Karpas-422 (cell line): ENCODE results near the gene MFRP. TPM values are rescaled to one million over a fixed set of nuclear protein-coding genes. Genes with fewer than 3 reads are reported as not detected.

Experiments
- DNase-seq: peaks from one replicate; pipeline ENCODE4 v3.0.0-alpha.2; 2015
- H2AFZ ChIP-seq: fragments of 200-600 bp; sonication (generic); 2 replicates; pipeline ENCODE4 v1.6.1; 2014; ENCODE audit warnings: antibody characterized with exemption, low read length, mixed read lengths
- H3K27ac ChIP-seq: fragments of 200-600 bp; sonication (generic); 2 replicates; pipeline ENCODE4 v1.5.1; 2014; ENCODE audit warnings: mild to moderate bottlenecking, low read length, moderate library complexity
- H3K27me3 ChIP-seq: fragments of 200-600 bp; sonication (generic); 2 replicates; pipeline ENCODE4 v1.6.1; 2014; ENCODE audit warnings: low read length, mixed read lengths
- H3K36me3 ChIP-seq: fragments of 200-600 bp; sonication (generic); 2 replicates; pipeline ENCODE4 v1.6.1; 2014; ENCODE audit warnings: low read length, mixed read lengths; ENCODE audit not compliant: insufficient read depth
- H3K4me1 ChIP-seq: fragments of 200-600 bp; sonication (generic); 2 replicates; pipeline ENCODE4 v1.6.1; 2014; ENCODE audit warnings: mild to moderate bottlenecking, low read length, mixed read lengths
- H3K4me2 ChIP-seq: fragments of 200-600 bp; sonication (generic); 2 replicates; pipeline ENCODE4 v1.6.1; 2014; ENCODE audit warnings: low read length, low read depth, mild to moderate bottlenecking; ENCODE audit not compliant: poor library complexity, severe bottlenecking
- H3K4me3 ChIP-seq: fragments of 200-600 bp; sonication (generic); 2 replicates; pipeline ENCODE4 v1.5.1; 2014; ENCODE audit warnings: mild to moderate bottlenecking, antibody characterized with exemption, low read length, mixed read lengths
- H3K79me2 ChIP-seq: fragments of 200-600 bp; sonication (generic); 2 replicates; pipeline ENCODE4 v1.6.1; 2014; ENCODE audit warnings: mild to moderate bottlenecking, low read length, mixed read lengths
- H3K9ac ChIP-seq: fragments of 200-600 bp; sonication (generic); 2 replicates; pipeline ENCODE4 v1.6.0; 2014; ENCODE audit warnings: low read length
- H3K9me2 ChIP-seq: fragments of 200-600 bp; sonication (generic), shearing (Covaris generic); replicated peaks from 2 replicates; pipeline ENCODE4 v1.6.0; 2014; ENCODE audit warnings: mild to moderate bottlenecking, low read length, moderate library complexity; ENCODE audit not compliant: insufficient read depth
- H3K9me3 ChIP-seq: fragments of 300-700, 200-600 bp; sonication (generic); 2 replicates; pipeline ENCODE4 v1.6.1; 2014; ENCODE audit warnings: low read length, mixed read lengths
- H4K20me1 ChIP-seq: fragments of 200-600 bp; sonication (generic); 2 replicates; pipeline ENCODE4 v1.6.1; 2014; ENCODE audit warnings: mild to moderate bottlenecking, antibody characterized with exemption, low read length, low read depth; ENCODE audit not compliant: insufficient read depth
- total RNA-seq: library from RNA; depleted of rRNA; stranded (reverse); fragments of >200 nt; shearing (Covaris generic); gene quantifications from 2 replicates; pipeline ENCODE4 v1.2.3, GENCODE V29; 2014; ENCODE audit warnings: low replicate concordance

Gene MFRP
- total RNA-seq, 1 experiment from 2014 or later, result not detected

GRCh38 chr11:119355091-119355843, 8.8 kb upstream of the MFRP start:
- Histone ChIP-seq H3K4me1 (peaks cover 75% of the 10 kb centered on the region), H3K4me2 (peak overlapping the region; percentile 79), H3K27me3 (no peaks in the 10 kb centered on the region), H3K36me3 (peaks cover 11% of the 10 kb centered on the region), H3K9me2 (no peaks in the 10 kb centered on the region), H3K9ac (peak overlapping the region; percentile 71), H3K27ac (peak overlapping the region; percentile 77), H2AFZ (no peak overlapping the region), H3K9me3 (no peaks in the 10 kb centered on the region), H4K20me1 (no peaks in the 10 kb centered on the region), H3K4me3 (peak overlapping the region; percentile 47; the same call in 1 of the 2 replicates), H3K79me2 (no peaks in the 10 kb centered on the region)
- DNase-seq, result no peak

- H4K20me1 ChIP-seq, result no peaks in the 10 kb centered on the region
Measured at GRCh38 chr11:119352857-119353260, 6.4 kb upstream of the MFRP start.

GRCh38 chr11:119351232-119351631, 4.7 kb upstream of the MFRP start:
- Histone ChIP-seq H3K4me1 (peaks cover 36% of the 10 kb centered on the region), H3K9ac (no peak overlapping the region), H3K27me3 (no peaks in the 10 kb centered on the region), H3K4me3 (no peak overlapping the region), H3K4me2 (no peak overlapping the region), H3K9me3 (no peaks in the 10 kb centered on the region), H4K20me1 (no peaks in the 10 kb centered on the region), H3K27ac (no peak overlapping the region), H3K79me2 (no peaks in the 10 kb centered on the region), H3K9me2 (no peaks in the 10 kb centered on the region), H3K36me3 (peaks cover 3% of the 10 kb centered on the region; the same call in 1 of the 2 replicates), H2AFZ (no peak overlapping the region)
- DNase-seq, result no peak

More at GRCh38 chr11:119352857-119353260, 6.4 kb upstream of the MFRP start:
- H3K79me2 ChIP-seq, result no peaks in the 10 kb centered on the region
- H3K4me1 ChIP-seq, result peaks cover 51% of the 10 kb centered on the region
- DNase-seq, result no peak
- H3K27me3 ChIP-seq, result no peaks in the 10 kb centered on the region
- H2AFZ ChIP-seq, result no peak overlapping the region
- H3K9me2 ChIP-seq, result no peaks in the 10 kb centered on the region
- H3K27ac ChIP-seq, result no peak overlapping the region
- peaks cover 3% of the 10 kb centered on the region; the same call in 1 of the 2 replicates for H3K36me3 ChIP-seq
- no peaks in the 10 kb centered on the region for H3K9me3 ChIP-seq
- no peak overlapping the region for H3K4me2 ChIP-seq
- no peak overlapping the region for H3K9ac ChIP-seq
- no peak overlapping the region for H3K4me3 ChIP-seq

GRCh38 chr11:119350302-119350701, 3.8 kb upstream of the MFRP start:
- H3K27me3 ChIP-seq, result no peaks in the 10 kb centered on the region
- H3K9me3 ChIP-seq, result no peaks in the 10 kb centered on the region
- H3K4me1 ChIP-seq, result peaks cover 27% of the 10 kb centered on the region
- no peak for DNase-seq
- H3K4me3 ChIP-seq, result no peak overlapping the region
- H3K79me2 ChIP-seq, result no peaks in the 10 kb centered on the region
- H4K20me1 ChIP-seq, result no peaks in the 10 kb centered on the region
- no peak overlapping the region for H3K27ac ChIP-seq
- H3K9me2 ChIP-seq, result no peaks in the 10 kb centered on the region
- H3K36me3 ChIP-seq, result peaks cover 1% of the 10 kb centered on the region; the same call in 1 of the 2 replicates
- H2AFZ ChIP-seq, result no peak overlapping the region
- H3K4me2 ChIP-seq, result no peak overlapping the region
- no peak overlapping the region for H3K9ac ChIP-seq

- H3K4me3 ChIP-seq, result no peak overlapping the region
- DNase-seq, result no peak
- no peaks in the 10 kb centered on the region for H3K36me3 ChIP-seq
- no peak overlapping the region for H3K4me2 ChIP-seq
- H4K20me1 ChIP-seq, result no peaks in the 10 kb centered on the region
- H3K27ac ChIP-seq, result no peak overlapping the region
- H3K9me2 ChIP-seq, result no peaks in the 10 kb centered on the region
- H3K27me3 ChIP-seq, result no peaks in the 10 kb centered on the region
- peaks cover 10% of the 10 kb centered on the region for H3K4me1 ChIP-seq
- H2AFZ ChIP-seq, result no peak overlapping the region
- H3K9me3 ChIP-seq, result no peaks in the 10 kb centered on the region
- H3K79me2 ChIP-seq, result no peaks in the 10 kb centered on the region
- H3K9ac ChIP-seq, result no peak overlapping the region
Measured at GRCh38 chr11:119347940-119348605, 1.6 kb upstream of the MFRP start.

- Histone ChIP-seq H3K9ac (no peak overlapping the region), H3K36me3 (no peaks in the 10 kb centered on the region), H3K27ac (no peak overlapping the region)
Measured at GRCh38 chr11:119347242-119347641, 737 bp upstream of the MFRP start.

GRCh38 chr11:119345685-119346084, 820 bp downstream of the MFRP start:
- no peaks in the 10 kb centered on the region for H3K79me2 ChIP-seq
- no peaks in the 10 kb centered on the region for H3K9me3 ChIP-seq
- H3K9ac ChIP-seq, result no peak overlapping the region
- H4K20me1 ChIP-seq, result no peaks in the 10 kb centered on the region
- no peaks in the 10 kb centered on the region for H3K4me1 ChIP-seq
- no peak for DNase-seq
- H3K4me2 ChIP-seq, result no peak overlapping the region
- no peaks in the 10 kb centered on the region for H3K27me3 ChIP-seq
- H2AFZ ChIP-seq, result no peak overlapping the region
- H3K4me3 ChIP-seq, result no peak overlapping the region
- no peaks in the 10 kb centered on the region for H3K9me2 ChIP-seq
- no peak overlapping the region for H3K27ac ChIP-seq
- H3K36me3 ChIP-seq, result no peaks in the 10 kb centered on the region

More at GRCh38 chr11:119347242-119347641, 737 bp upstream of the MFRP start:
- no peaks in the 10 kb centered on the region for H3K9me3 ChIP-seq
- no peak overlapping the region for H3K4me2 ChIP-seq
- no peaks in the 10 kb centered on the region for H3K9me2 ChIP-seq
- H4K20me1 ChIP-seq, result no peaks in the 10 kb centered on the region
- H3K4me1 ChIP-seq, result peaks cover 5% of the 10 kb centered on the region
- no peak for DNase-seq
- H3K27me3 ChIP-seq, result no peaks in the 10 kb centered on the region
- H2AFZ ChIP-seq, result no peak overlapping the region
- H3K79me2 ChIP-seq, result no peaks in the 10 kb centered on the region
- H3K4me3 ChIP-seq, result no peak overlapping the region

- H4K20me1 ChIP-seq, result no peaks in the 10 kb centered on the region
- DNase-seq, result no peak
- H3K27me3 ChIP-seq, result no peaks in the 10 kb centered on the region
Measured at GRCh38 chr11:119344291-119345010, 2.1 kb downstream of the MFRP start.

More at GRCh38 chr11:119344291-119345010, 2.1 kb downstream of the MFRP start:
- H3K27ac ChIP-seq, result no peak overlapping the region
- H3K9ac ChIP-seq, result no peak overlapping the region
- no peaks in the 10 kb centered on the region for H3K9me3 ChIP-seq
- no peak overlapping the region for H2AFZ ChIP-seq
- no peak overlapping the region for H3K4me2 ChIP-seq
- H3K79me2 ChIP-seq, result no peaks in the 10 kb centered on the region
- no peaks in the 10 kb centered on the region for H3K9me2 ChIP-seq
- H3K36me3 ChIP-seq, result no peaks in the 10 kb centered on the region
- H3K4me3 ChIP-seq, result no peak overlapping the region
- H3K4me1 ChIP-seq, result no peaks in the 10 kb centered on the region
